Measurements from ENCODE around the gene ATXN1L.
"Not testable (repeated sequence)": the region's sequence is repeated elsewhere in the genome, so short reads cannot be mapped to it uniquely, and the experiment has no call there.

The ATXN1L gene, protein sequence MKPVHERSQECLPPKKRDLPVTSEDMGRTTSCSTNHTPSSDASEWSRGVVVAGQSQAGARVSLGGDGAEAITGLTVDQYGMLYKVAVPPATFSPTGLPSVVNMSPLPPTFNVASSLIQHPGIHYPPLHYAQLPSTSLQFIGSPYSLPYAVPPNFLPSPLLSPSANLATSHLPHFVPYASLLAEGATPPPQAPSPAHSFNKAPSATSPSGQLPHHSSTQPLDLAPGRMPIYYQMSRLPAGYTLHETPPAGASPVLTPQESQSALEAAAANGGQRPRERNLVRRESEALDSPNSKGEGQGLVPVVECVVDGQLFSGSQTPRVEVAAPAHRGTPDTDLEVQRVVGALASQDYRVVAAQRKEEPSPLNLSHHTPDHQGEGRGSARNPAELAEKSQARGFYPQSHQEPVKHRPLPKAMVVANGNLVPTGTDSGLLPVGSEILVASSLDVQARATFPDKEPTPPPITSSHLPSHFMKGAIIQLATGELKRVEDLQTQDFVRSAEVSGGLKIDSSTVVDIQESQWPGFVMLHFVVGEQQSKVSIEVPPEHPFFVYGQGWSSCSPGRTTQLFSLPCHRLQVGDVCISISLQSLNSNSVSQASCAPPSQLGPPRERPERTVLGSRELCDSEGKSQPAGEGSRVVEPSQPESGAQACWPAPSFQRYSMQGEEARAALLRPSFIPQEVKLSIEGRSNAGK

GRCh38 chr16:71845639-71846430, at the start of gene ATXN1L:
TSS of gene ATXN1L (plus strand) at chr16:71845976. CDS start at chr16:71849741, 3,765 bp downstream.
- DNase-seq = peak; percentile 54

DNA sequence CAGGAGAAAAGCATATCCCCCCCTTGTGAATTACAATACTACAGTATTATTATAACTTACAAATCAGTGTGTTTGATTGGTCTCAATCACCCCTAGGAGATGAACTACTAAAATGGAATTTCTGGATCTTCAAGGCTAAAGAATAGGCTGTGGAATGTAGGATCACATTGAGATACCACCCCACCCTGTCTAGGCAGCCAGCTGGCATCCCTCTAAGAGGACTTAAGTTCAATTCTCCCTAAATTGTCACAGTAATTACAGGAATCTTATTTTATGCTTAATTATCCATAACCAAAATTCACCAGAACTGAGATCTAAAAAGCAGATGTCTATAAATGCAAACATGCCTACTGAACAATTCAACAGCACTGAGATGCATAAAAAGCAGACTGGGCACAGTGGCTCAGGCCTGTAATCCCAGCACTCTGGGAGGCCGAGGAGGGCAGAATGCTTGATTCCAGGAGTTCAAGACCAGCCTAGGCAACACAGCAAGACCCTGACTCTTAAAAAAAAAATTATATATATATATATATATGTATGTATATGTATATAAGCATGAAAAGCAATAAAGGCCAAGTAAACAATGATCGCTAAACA, 49.2 kb upstream of the ATXN1L start:
- no peak for DNase-seq

GRCh38 chr16:71803305-71803690, 42.5 kb upstream of the ATXN1L start:
- no peak for DNase-seq

- no peak for DNase-seq
These were observed 37.7 kb upstream of the ATXN1L start for GRCh38 chr16:71807905-71808592.

GRCh38 chr16:71808593-71809459, 37.0 kb upstream of the ATXN1L start, which contains the start of gene AP1G1:
TSS of gene AP1G1 (minus strand) at chr16:71808834. CDS start at chr16:71789479, 19,355 bp downstream.
- DNase-seq = peak; percentile 95

DNA sequence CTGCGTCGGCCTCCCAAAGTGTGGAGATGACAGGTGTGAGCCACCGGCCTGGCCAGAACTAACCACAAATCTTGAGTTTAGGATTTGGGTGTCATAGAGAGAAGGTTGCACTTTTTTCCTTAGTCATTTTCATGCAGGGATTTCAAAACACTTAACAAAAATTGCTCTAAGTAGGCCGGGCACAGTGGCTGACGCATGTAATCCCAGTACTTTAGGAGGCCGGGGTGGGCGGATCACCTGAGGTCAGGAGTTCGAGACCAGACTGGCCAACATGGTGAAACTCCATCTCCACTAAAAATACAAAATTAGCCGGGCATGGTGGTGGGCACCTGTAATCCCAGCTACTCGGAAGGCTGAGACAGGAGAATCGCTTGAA, 35.6 kb upstream of the ATXN1L start:
- not testable (repeated sequence) for DNase-seq

GRCh38 chr16:71811261-71811803, 34.4 kb upstream of the ATXN1L start:
- no peak for DNase-seq

- not testable (repeated sequence) for DNase-seq
These were observed 28.6 kb upstream of the ATXN1L start for GRCh38 chr16:71817155-71817500.

- DNase-seq = no peak
These were observed 19.2 kb upstream of the ATXN1L start for GRCh38 chr16:71826533-71827017.

DNA sequence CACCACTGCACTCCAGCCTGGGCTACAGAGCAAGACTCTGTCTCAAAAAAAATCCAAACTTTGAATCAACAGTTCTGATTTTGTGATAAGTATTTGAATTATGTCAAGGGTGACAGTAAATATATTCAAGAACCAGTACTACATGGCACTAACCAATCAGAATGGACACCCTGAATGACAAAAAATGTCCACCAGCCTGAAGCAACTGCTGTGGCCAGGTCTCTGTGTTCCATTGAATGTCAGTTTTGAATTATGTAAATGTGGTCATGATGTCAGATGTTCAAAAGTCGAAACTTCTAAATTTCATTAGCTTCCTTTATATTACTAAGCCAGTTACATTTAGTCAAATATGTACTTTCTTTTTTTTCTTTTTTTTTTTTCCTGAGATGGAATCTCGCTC, 15.4 kb upstream of the ATXN1L start:
- no peak for DNase-seq

GRCh38 chr16:71831698-71832097, 14.1 kb upstream of the ATXN1L start:
- not testable (repeated sequence) for DNase-seq

DNA sequence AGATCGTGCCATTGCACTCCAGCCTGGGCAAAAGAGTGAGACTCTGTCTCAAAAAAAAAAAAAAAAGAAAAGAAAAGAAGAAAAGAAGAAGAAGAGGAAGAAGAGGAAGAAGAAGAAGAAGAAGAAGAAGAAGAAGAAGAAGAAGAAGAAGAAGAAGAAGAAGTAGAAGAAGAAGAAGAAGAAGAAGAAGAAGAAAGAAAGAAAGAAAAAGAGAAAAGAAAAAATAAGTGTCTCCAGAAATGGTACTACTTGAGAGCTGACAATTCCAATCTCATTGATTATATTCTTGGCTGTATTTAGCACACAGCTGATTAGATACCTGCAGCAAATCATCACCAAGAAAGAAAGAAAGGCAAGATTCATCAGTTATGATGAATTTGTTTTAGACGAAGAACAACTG, 13.7 kb upstream of the ATXN1L start:
- not testable (repeated sequence) for DNase-seq

DNA sequence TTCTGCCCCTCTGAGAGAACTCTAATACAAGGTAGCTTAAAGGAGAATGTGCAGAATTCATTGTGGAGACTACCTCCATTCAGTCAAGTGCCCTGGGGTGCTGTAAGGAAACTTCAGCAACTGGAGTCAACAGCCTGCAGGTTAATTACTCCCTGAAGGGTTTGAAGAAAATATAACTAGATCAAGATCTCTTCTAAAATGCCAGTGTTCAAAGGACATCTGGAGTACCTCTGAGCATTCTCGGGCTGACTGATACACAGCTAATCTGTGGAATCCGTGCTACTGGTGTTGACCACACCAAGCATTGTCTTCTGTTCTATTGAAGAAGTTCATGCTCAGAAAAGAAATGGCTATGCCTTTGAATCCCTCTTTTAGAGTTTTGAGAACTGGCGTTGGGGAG, 11.5 kb upstream of the ATXN1L start:
- no peak for DNase-seq

GRCh38 chr16:71837150-71837549, 8.6 kb upstream of the ATXN1L start:
- DNase-seq = no peak

GRCh38 chr16:71840052-71840451, 5.7 kb upstream of the ATXN1L start:
- no peak for DNase-seq

DNA sequence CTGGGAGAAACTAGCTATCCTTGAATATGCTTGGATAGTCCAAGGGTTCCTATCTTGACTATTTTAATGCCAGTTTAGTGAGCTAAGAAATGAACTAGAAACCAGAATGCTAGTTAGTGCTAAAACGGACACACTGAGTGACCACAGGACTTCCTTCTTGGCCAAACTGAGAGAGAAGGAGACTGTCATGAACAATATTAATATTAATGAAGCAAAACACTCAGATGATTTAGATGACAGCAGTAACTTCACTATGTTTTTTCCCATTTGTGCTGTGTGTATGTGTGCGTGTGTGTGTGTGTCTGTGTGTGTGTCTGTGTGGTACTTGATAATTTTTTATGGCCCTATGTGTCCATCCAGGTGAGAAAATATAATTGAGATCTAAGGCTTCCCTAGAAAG, 2.2 kb upstream of the ATXN1L start:
- DNase-seq = no peak

GRCh38 chr16:71846431-71846830, 655 bp downstream of the ATXN1L start:
- DNase-seq = no peak

GRCh38 chr16:71847096-71847495, 1.3 kb downstream of the ATXN1L start:
- DNase-seq = no peak

- DNase-seq = no peak
These were observed 2.8 kb downstream of the ATXN1L start for GRCh38 chr16:71848622-71849021.

DNA sequence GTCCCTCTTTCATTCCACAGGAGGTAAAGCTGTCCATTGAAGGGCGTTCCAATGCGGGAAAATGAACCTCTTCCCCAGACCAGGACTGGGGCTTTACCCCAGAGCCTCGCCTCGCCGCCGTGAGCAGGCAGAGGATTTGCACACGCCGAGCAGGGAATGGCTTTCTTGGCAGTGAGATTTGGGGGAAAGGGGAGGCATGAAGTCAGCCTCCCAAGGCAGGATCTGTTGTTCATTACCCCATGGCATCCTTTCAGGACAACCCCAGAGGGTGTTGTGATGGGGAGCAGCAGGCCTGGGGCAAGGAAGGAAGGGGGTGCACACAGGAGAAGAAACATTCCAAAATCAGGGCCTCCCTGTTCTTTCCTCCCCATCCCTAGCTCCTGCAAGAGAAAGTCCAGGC, 6.0 kb downstream of the ATXN1L start:
- no peak for DNase-seq

DNA sequence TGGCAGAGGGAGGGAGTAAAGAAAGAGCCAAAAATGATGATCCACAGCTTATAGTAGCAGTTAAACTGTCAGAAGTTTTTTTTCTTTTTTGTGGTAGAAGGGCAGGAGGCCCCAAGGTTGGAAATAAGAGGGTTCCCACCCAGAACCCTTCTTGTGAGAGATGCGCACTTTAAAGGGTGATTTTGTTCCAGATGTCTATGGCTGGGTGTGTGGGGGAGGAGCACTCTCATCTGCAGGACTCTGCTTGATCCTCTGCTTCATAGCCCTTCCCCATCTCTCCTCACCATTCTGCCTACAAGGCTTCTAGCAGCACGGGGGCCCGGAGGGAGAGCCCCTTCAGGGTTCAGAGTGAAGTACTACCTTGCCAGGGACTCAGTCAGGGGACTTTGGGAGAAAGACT, 6.4 kb downstream of the ATXN1L start:
- DNase-seq = no peak
